Renal pelvis (tissue), 4 donors: ENCODE results near the gene PRKCD. TPM values are rescaled to one million over a fixed set of nuclear protein-coding genes. Genes with fewer than 3 reads are reported as not detected.

Experiments
- DNase-seq: peaks from one replicate; pipeline ENCODE4 v3.0.0-alpha.2; 2013
- polyA plus RNA-seq, 3 donors: library from polyadenylated mRNA; unstranded; fragments of 120-200 nt; gene quantifications; one replicate each; pipeline ENCODE4 v1.2.1, GENCODE V29; 2013; ENCODE audit not compliant: insufficient read length in 3 of 3

The PRKCD gene
- polyA plus RNA-seq, 3 donors = 21.2 to 22.8 (median 22.2) TPM

GRCh38 chr3:53230041-53230621 is 69.1 kb downstream of the PRKCD start:
- DNase-seq = no peak

- no peak for DNase-seq
These were observed 69.8 kb downstream of the PRKCD start for GRCh38 chr3:53230789-53231188.

- DNase-seq = no peak
These were observed 70.8 kb downstream of the PRKCD start for GRCh38 chr3:53231532-53232511.

DNA sequence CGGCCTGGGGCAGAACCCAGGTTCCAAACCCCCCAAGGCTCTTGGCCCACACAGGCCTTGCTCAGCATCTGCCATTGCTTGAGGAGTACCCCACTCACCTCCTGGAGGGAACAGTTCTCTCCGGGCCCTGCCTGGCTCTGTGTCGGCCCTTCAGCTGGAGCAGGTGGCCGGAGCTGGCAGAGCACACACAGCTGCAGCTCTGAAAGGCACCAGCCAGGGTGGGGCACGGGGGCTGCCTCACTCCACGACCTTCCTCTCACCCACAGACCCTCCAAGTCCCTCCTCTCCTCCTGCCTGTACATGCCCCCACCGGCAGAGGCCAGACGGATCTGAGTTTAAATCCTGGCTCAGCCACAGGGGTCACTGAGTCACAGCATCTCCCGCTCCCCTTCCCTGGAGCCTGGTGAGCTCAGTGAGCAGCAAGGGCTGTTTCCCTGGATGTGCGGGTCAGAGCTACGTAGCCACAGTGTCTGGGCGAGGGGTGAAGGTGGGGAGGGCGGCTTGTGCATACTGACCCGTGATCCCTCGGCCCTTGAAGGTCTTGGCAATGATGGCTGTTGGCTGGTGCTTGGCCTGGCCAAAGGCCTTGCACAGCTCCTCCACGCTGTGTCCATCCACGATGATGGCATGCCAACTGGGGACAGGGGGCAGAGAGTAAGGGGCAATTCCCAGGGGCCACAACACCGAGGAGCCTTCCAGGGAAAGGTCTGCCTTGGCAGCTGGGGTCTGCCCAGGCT is 71.8 kb downstream of the PRKCD start:
- no peak for DNase-seq

- no peak for DNase-seq
These were observed 73.3 kb downstream of the PRKCD start for GRCh38 chr3:53234130-53234840.

GRCh38 chr3:53234841-53235232 is 73.8 kb downstream of the PRKCD start:
- DNase-seq = no peak

DNA sequence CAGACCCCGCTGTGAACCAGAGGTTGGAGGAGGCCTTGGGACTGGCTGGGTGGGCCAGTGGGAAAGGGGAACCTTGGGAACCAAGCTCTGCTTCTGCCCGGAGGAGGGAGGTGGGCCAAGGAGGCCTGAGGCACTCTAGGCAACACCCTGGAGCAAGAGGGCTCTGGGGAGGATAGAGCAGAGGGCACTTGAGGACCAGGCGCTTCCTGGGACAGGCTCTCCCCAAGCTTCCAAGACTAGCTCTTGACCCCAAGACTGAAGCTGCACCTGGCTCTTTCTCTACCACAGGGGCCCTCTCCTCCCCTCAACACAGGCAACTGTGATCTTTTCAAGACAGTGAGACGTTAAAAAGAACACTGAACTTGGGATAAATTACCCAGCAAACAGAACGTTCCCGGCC is 74.5 kb downstream of the PRKCD start:
- DNase-seq = no peak

- DNase-seq = no peak
These were observed 75.3 kb downstream of the PRKCD start for GRCh38 chr3:53236112-53236841.

GRCh38 chr3:53238051-53238850 is 77.2 kb downstream of the PRKCD start:
- peak; percentile 69 for DNase-seq

DNA sequence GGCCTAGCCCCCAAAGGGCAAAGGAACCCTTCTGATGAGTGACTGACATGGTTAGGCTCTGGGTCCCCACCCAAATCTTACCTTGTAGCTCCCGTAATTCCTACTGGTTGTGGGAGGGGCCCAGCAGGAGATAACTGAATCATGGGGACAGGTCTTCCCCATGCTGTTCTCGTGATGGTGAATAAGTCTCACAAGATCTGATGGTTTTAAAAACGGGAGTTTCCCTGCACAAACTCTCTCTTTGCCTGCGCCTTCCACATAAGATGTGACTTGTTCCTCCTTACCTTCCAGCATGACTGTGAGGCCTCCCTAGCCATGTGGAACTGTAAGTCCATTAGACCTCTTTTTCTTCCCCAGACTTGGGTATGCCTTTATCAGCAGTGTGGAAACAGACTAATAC is 77.9 kb downstream of the PRKCD start:
- DNase-seq = no peak

DNA sequence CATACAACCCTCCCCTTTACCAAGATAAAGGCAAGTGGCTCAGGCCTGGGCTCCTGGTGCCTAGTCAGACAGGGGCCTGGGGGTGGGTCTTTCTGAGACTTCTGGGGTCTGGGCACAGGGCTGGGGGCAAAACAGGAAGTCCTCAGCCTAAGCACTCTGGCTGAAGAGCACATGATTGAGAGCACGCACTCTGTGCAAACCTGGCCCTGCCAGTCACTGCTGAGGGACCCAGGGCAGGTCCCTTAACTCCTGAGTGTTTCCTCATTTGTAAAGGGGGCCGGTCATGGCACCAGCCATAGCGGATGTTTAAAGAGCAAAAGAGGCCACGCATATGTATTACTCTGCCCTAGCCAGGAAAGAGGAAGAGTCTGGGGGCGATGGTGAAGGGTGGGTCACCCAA is 78.8 kb downstream of the PRKCD start:
- no peak for DNase-seq

- no peak for DNase-seq
These were observed 80.3 kb downstream of the PRKCD start for GRCh38 chr3:53240989-53241972.

GRCh38 chr3:53242155-53242554 is 81.1 kb downstream of the PRKCD start:
- no peak for DNase-seq

Other genes with a start within 250 kb of the PRKCD start
- 10 to 100 TPM in 2 of 3 donors, 1 to 10 TPM in 1; 9.9 to 11.7 (median 10.8) TPM for gene SFMBT1, start 115.1 kb upstream of the PRKCD start, polyA plus RNA-seq
- 10 to 100 TPM; 24.8 to 28.1 (median 25.9) TPM for gene RFT1, start 30.8 kb upstream of the PRKCD start, polyA plus RNA-seq
- gene TKT, start 94.8 kb downstream of the PRKCD start, polyA plus RNA-seq = 100 to 1,000 TPM; 107 to 136 (median 127) TPM
- 10 to 100 TPM; 24.9 to 36.7 (median 30.9) TPM for gene DCP1A, start 186.3 kb downstream of the PRKCD start, polyA plus RNA-seq